Measurements from ENCODE around the gene PLD4.

PLD4 gene

GRCh38 chr14:104976198-104977007 is 51.7 kb downstream of the PLD4 start:
- DNase-seq = peak; percentile 79
- H3K4me1 ChIP-seq (ENCODE audit: insufficient read depth, low read length) = no peaks in the 10 kb centered on the region; the same call in 1 of the 2 replicates
- ATAC-seq (ENCODE audit: insufficient read depth, low read depth) = peak; percentile 92

DNA sequence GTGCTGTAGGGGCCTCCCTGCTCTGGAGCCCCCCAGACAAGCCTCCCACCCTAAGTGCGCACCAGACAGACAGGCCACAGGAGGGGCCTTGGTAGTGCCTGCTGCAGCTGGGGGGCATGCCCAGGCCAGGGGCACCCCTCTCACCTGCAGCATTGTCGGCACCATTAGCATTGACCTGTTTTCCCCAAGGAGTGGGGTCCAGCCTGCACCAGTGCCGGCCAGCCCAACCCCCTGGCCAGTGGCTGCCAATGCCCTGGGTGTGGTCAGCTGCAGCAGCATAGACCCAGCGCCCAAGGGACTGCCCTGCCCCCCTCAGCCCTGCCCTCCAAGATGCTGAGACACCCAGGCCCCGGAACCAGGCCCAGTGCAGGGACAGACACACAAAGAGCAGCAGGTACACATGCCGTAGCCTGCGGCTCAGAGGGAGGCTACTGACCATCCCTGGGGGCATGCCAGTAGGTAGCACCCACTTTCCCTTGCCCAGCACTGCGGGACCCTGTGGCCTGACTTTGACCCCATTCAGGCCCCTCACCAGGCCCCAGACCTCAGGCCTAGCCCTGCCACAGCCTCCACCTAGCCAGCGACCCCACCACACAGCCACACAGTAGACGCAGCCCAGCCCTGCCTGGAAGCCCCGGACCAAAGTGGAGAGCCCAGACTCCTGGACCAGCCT is 52.5 kb downstream of the PLD4 start:
- Histone ChIP-seq H4K20me1 (ENCODE audit: insufficient read depth, low read length) (peaks cover 3% of the 10 kb centered on the region), H3K9ac (ENCODE audit: low read depth, low read length) (no peak overlapping the region)

More at GRCh38 chr14:104976198-104977007, 51.7 kb downstream of the PLD4 start:
- no peak overlapping the region for H3K9ac ChIP-seq (ENCODE audit: low read depth, low read length)
- no peaks in the 10 kb centered on the region for H3K79me2 ChIP-seq (ENCODE audit: insufficient read depth, low read length)
- no peaks in the 10 kb centered on the region for H3K9me3 ChIP-seq (ENCODE audit: insufficient read depth, low read length, severe bottlenecking)
- no peak overlapping the region for H3K4me3 ChIP-seq (ENCODE audit: low read depth in 1 of 2, low read length in 2 of 2)
- H4K20me1 ChIP-seq (ENCODE audit: insufficient read depth, low read length) = peaks cover 3% of the 10 kb centered on the region
- 0 out of 2 replicates have a peak overlapping the region, but pooled peaks have one; percentile 41 for H2AFZ ChIP-seq (ENCODE audit: low read depth, low read length)
- H3K27me3 ChIP-seq (ENCODE audit: insufficient read depth, low read length, poor library complexity) = no peaks in the 10 kb centered on the region
- no peaks in the 10 kb centered on the region for H3K36me3 ChIP-seq (ENCODE audit: insufficient read depth, low read length)
- H3K4me2 ChIP-seq (ENCODE audit: insufficient read depth, low read length) = no peak overlapping the region
- no peak overlapping the region for H3K27ac ChIP-seq (ENCODE audit: low read length)
- TF ChIP-seq CTCF (IDR thresholded peaks at IDR 0.05; ENCODE audit: borderline replicate concordance, extremely low read depth, low read length, poor library complexity, severe bottlenecking) (peak; percentile 88), EZH2 (IDR thresholded peaks at IDR 0.05; ENCODE audit: borderline replicate concordance, low read depth, low read length, severe bottlenecking) (no peak)

DNA sequence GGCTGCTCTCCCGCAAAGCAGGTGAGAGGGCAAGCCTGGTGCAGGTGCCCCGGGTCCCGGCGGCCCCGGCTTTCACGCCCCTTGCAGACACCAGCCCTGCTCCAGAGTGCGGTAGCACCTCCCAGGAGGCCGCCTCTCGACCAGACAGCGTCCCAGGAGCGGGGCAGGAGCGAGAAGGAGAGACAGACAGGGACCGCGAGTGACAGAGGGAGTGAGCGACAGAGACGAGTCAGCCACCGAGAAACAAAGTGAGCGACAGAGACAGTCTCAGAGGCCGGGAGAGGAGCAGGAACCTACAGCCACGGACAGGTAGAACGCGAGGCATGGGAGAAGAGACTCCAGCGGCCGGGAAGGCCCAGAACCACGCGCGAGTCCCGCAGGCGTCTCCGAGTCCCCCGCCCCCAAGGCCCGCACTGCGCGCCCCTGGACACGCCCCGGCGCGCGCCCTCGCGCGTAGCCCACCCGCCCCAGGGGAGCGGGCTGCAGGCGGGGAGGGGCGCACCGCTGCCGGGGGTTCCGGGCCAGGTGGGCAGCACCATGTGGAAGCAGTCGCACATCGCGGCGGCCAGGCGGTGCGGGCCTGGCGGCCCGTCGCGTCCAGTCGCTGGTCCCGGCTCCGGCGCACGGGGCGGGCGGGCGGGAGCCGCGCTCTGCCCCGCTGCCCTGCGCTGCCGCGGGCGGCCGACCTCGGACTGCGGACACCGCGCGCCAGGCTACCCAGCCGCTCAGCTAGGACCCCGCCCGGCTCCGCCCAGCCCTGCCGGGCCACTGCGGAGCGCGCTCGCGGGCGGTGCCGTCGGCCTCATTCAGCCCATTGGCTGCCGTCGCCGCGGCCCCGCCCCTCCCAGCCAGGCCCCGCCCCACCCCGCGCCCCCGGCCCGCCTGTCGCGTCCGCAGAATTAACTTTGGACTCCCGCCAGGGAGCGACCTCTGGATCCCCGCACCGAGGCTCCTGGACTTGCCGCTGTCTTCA is 53.3 kb downstream of the PLD4 start, which contains the start of gene AHNAK2:
Gene AHNAK2, minus strand, starts transcription at position 694 of the 973 bp plus-strand sequence. Its CDS starts 137 bp downstream, at position 557.
- no peaks in the 10 kb centered on the region for H3K79me2 ChIP-seq (ENCODE audit: insufficient read depth, low read length)
- no peak for ATAC-seq (ENCODE audit: insufficient read depth, low read depth)
- no peak for DNase-seq
- H3K4me2 ChIP-seq (ENCODE audit: insufficient read depth, low read length) = no peak within 1 kb of the TSS
- peaks cover 3% of the 10 kb centered on the region; the same call in 1 of the 2 replicates for H4K20me1 ChIP-seq (ENCODE audit: insufficient read depth, low read length)
- H3K9me3 ChIP-seq (ENCODE audit: insufficient read depth, low read length, severe bottlenecking) = no peaks in the 10 kb centered on the region
- no peak within 1 kb of the TSS for H3K9ac ChIP-seq (ENCODE audit: low read depth, low read length)
- TF ChIP-seq CTCF (IDR thresholded peaks at IDR 0.05; ENCODE audit: borderline replicate concordance, extremely low read depth, low read length, poor library complexity, severe bottlenecking) = no peak
- no peak for TF ChIP-seq EZH2 (IDR thresholded peaks at IDR 0.05; ENCODE audit: borderline replicate concordance, low read depth, low read length, severe bottlenecking)
- no peak within 1 kb of the TSS for H3K4me3 ChIP-seq (ENCODE audit: low read depth in 1 of 2, low read length in 2 of 2)
- H3K36me3 ChIP-seq (ENCODE audit: insufficient read depth, low read length) = no peaks in the 10 kb centered on the region
- no peaks in the 10 kb centered on the region; the same call in 1 of the 2 replicates for H3K4me1 ChIP-seq (ENCODE audit: insufficient read depth, low read length)
- H3K27me3 ChIP-seq (ENCODE audit: insufficient read depth, low read length, poor library complexity) = no peaks in the 10 kb centered on the region
- H3K27ac ChIP-seq (ENCODE audit: low read length) = no peak within 1 kb of the TSS
- H2AFZ ChIP-seq (ENCODE audit: low read depth, low read length) = no peak within 1 kb of the TSS

More for the DNA sequence above, 52.5 kb downstream of the PLD4 start:
- Histone ChIP-seq H3K27me3 (ENCODE audit: insufficient read depth, low read length, poor library complexity) (no peaks in the 10 kb centered on the region), H3K4me2 (ENCODE audit: insufficient read depth, low read length) (no peak overlapping the region), H3K4me3 (ENCODE audit: low read depth in 1 of 2, low read length in 2 of 2) (no peak overlapping the region), H3K4me1 (ENCODE audit: insufficient read depth, low read length) (no peaks in the 10 kb centered on the region; the same call in 1 of the 2 replicates), H3K36me3 (ENCODE audit: insufficient read depth, low read length) (no peaks in the 10 kb centered on the region), H2AFZ (ENCODE audit: low read depth, low read length) (no peak overlapping the region), H3K79me2 (ENCODE audit: insufficient read depth, low read length) (no peaks in the 10 kb centered on the region), H3K27ac (ENCODE audit: low read length) (no peak overlapping the region), H3K9me3 (ENCODE audit: insufficient read depth, low read length, severe bottlenecking) (no peaks in the 10 kb centered on the region)
- TF ChIP-seq EZH2 (IDR thresholded peaks at IDR 0.05; ENCODE audit: borderline replicate concordance, low read depth, low read length, severe bottlenecking) = no peak
- DNase-seq (no peak), ATAC-seq (ENCODE audit: insufficient read depth, low read depth) (no peak)
